HCT116 (cell line): ENCODE results near the gene SULT1A1. TPM values are rescaled to one million over a fixed set of nuclear protein-coding genes. Genes with fewer than 3 reads are reported as not detected.

Source experiments
- ATAC-seq: fragments of 200-7000 bp; cut with Tn5 transposase; 2 replicates; pipeline ENCODE4 v1.9.1; 2020; ENCODE audit warnings: mild to moderate bottlenecking, moderate library complexity
- BruUV-seq: library from RNA; stranded (reverse); fragments of 400-500 nt; replicated peaks from 2 replicates; lab custom pipeline; 2021; lab: Mats Ljungman, UMichigan
- CTCF ChIA-PET: fragments of 300-600 bp; sonication (Branson Sonifier 250); formaldehyde crosslinking; loops from one replicate; lab custom pipeline; 2021; ENCODE audit warnings: antibody characterized with exemption; lab: Charles Lee
- POLR2A ChIA-PET: fragments of 300-600, 350-600 bp; sonication (Branson Sonifier 250); formaldehyde crosslinking; loops from one replicate; lab custom pipeline; 2021; ENCODE audit warnings: antibody characterized with exemption; lab: Charles Lee
- RAD21 ChIA-PET, 2 experiments: fragments of 300-600 bp; sonication (Branson Sonifier 250); formaldehyde crosslinking; loops; one replicate each; lab custom pipeline; 2023; ENCODE audit warnings: low total read pairs in 2 of 2; ENCODE audit not compliant: uncharacterized antibody in 2 of 2, unreplicated experiment in 2 of 2, low non-redundant PET in 1 of 2; lab: Charles Lee
- DNase-seq: peaks from one replicate; pipeline ENCODE4 v3.0.0-alpha.2; 2010; ENCODE audit warnings: low read depth, low spot score
- H2AFZ ChIP-seq: fragments of 200-600 bp; shearing (Covaris generic), sonication (generic); 2 replicates; pipeline ENCODE4 v1.6.1; 2017; ENCODE audit warnings: low read depth, mixed run types, mixed read lengths, antibody characterized with exemption, low read length; ENCODE audit not compliant: poor library complexity, severe bottlenecking
- H3K27ac ChIP-seq: 2 replicates; pipeline ENCODE4 v1.5.1; 2012; ENCODE audit warnings: low read depth, low read length
- H3K27me3 ChIP-seq: fragments of 200-600 bp; sonication (generic); 2 replicates; pipeline ENCODE4 v1.6.1; 2016; ENCODE audit warnings: mixed run types, low read length, mixed read lengths; ENCODE audit not compliant: insufficient read depth
- H3K36me3 ChIP-seq, 2 experiments: fragments of 200-500 bp in 1 of 2; fragments of 200-600 bp in 1 of 2; sonication (Bioruptor generic) in 1 of 2; sonication (generic) in 1 of 2; 2 replicates each; pipeline versions ENCODE4 v1.5.1 to v1.6.1; 2014 to 2016; ENCODE audit warnings: low read length in 2 of 2, inconsistent platforms in 1 of 2, mixed read lengths in 1 of 2, mixed run types in 1 of 2; ENCODE audit not compliant: insufficient read depth in 2 of 2, control insufficient read depth in 1 of 2
- H3K4me1 ChIP-seq, 2 experiments: fragments of 200-600 bp in 1 of 2; sonication (generic) in 1 of 2; 2 replicates each; pipeline versions ENCODE4 v1.5.1 to v1.6.1; 2012 to 2017; ENCODE audit warnings: low read length in 2 of 2, inconsistent platforms in 1 of 2, mild to moderate bottlenecking in 1 of 2, mixed read lengths in 1 of 2, mixed run types in 1 of 2, moderate library complexity in 1 of 2; ENCODE audit not compliant: insufficient read depth in 2 of 2, control insufficient read depth in 1 of 2
- H3K4me2 ChIP-seq: fragments of 200-600 bp; sonication (generic); 2 replicates; pipeline ENCODE4 v1.6.1; 2017; ENCODE audit warnings: mixed run types, low read length, mixed read lengths
- H3K4me3 ChIP-seq, 2 experiments: fragments of 200-600 bp in 1 of 2; sonication (generic) in 1 of 2; replicated peaks in 1 of 2; 2 replicates each; pipeline ENCODE4 v1.5.1; 2011 to 2016; ENCODE audit warnings: low read length in 2 of 2, control low read depth in 1 of 2, low read depth in 1 of 2, mild to moderate bottlenecking in 1 of 2, mixed read lengths in 1 of 2, mixed run types in 1 of 2
- H3K79me2 ChIP-seq: fragments of 200-600 bp; sonication (generic); 2 replicates; pipeline ENCODE4 v1.6.1; 2017; ENCODE audit warnings: mild to moderate bottlenecking, mixed run types, low read length, moderate library complexity, mixed read lengths; ENCODE audit not compliant: insufficient read depth
- H3K9ac ChIP-seq: fragments of 200-600 bp; sonication (generic); 2 replicates; pipeline ENCODE4 v1.6.1; 2016; ENCODE audit warnings: low read length, mixed read lengths
- H3K9me2 ChIP-seq: fragments of 200-600 bp; sonication (generic), shearing (Covaris generic); 2 replicates; pipeline ENCODE4 v1.6.1; 2017; ENCODE audit warnings: mixed run types, mild to moderate bottlenecking, moderate library complexity; ENCODE audit not compliant: insufficient read depth
- H3K9me3 ChIP-seq, 2 experiments: fragments of 200-500 bp in 1 of 2; fragments of 200-600 bp in 1 of 2; sonication (Bioruptor generic) in 1 of 2; sonication (generic) in 1 of 2; 2 replicates each; pipeline ENCODE4 v1.6.1; 2014 to 2017; ENCODE audit warnings: low read length in 2 of 2, mixed read lengths in 2 of 2, inconsistent platforms in 1 of 2, low read depth in 1 of 2, mild to moderate bottlenecking in 1 of 2, mixed run types in 1 of 2, moderate library complexity in 1 of 2; ENCODE audit not compliant: control insufficient read depth in 1 of 2, insufficient read depth in 1 of 2
- H4K20me1 ChIP-seq: fragments of 200-600 bp; sonication (generic), shearing (Covaris generic); 2 replicates; pipeline ENCODE4 v1.6.1; 2017; ENCODE audit warnings: mixed run types, mild to moderate bottlenecking, moderate library complexity; ENCODE audit not compliant: insufficient read depth
- CBX3 ChIP-seq: IDR thresholded peaks from 2 replicates; pipeline ENCODE4 v1.6.1; 2012; ENCODE audit warnings: low read depth
- CEBPB ChIP-seq: IDR thresholded peaks from 2 replicates; pipeline ENCODE4 v1.6.1; 2012; ENCODE audit warnings: low read depth
- EGR1 ChIP-seq: IDR thresholded peaks from 2 replicates; pipeline ENCODE4 v1.6.1; 2012; ENCODE audit warnings: low read depth
- ELF1 ChIP-seq: IDR thresholded peaks from 2 replicates; pipeline ENCODE4 v1.6.1; 2012; ENCODE audit warnings: low read depth, borderline replicate concordance
- EZH2 ChIP-seq: fragments of 200-600 bp; sonication (generic); IDR thresholded peaks from 2 replicates; pipeline ENCODE4 v1.6.1; 2017; ENCODE audit warnings: antibody characterized with exemption, mixed run types
- EZH2phosphoT487 ChIP-seq: fragments of 200-600 bp; IDR thresholded peaks from 2 replicates; pipeline ENCODE4 v1.6.1; 2018; ENCODE audit warnings: antibody characterized with exemption, borderline replicate concordance
- FOSL1 ChIP-seq: IDR thresholded peaks from 2 replicates; pipeline ENCODE4 v1.6.1; 2012; ENCODE audit warnings: low read depth
- JUND ChIP-seq: IDR thresholded peaks from 2 replicates; pipeline ENCODE4 v1.6.1; 2012
- POLR2AphosphoS5 ChIP-seq: IDR thresholded peaks from 2 replicates; pipeline ENCODE4 v1.6.1; 2011; ENCODE audit warnings: mild to moderate bottlenecking, low read depth, low read length, moderate library complexity
- SIN3A ChIP-seq: IDR thresholded peaks from 2 replicates; pipeline ENCODE4 v1.6.1; 2012; ENCODE audit warnings: low read depth
- SP1 ChIP-seq: IDR thresholded peaks from 2 replicates; pipeline ENCODE4 v1.6.1; 2012; ENCODE audit warnings: low read depth
- SRF ChIP-seq: IDR thresholded peaks from 2 replicates; pipeline ENCODE4 v1.6.1; 2012; ENCODE audit warnings: low read depth
- TCF7L2 ChIP-seq: IDR thresholded peaks from 2 replicates; pipeline ENCODE4 v1.7.0; 2011; ENCODE audit warnings: borderline replicate concordance, inconsistent platforms; ENCODE audit not compliant: insufficient read depth, insufficient read length; ENCODE audit errors: extremely low read depth
- ZFX ChIP-seq: fragments of 450-650 bp; IDR thresholded peaks from 2 replicates; pipeline ENCODE4 v1.6.1; 2017
- intact Hi-C: fragments of 100-400 bp; cut with micrococcal nuclease; formaldehyde crosslinking; loops from 2 replicates; pipeline ENCODE4 v1.10.0; 2022
- total RNA-seq: library from RNA; stranded (reverse); gene quantifications from one replicate; pipeline ENCODE4 v1.2.1, GENCODE V29; 2021; ENCODE audit not compliant: unreplicated experiment
- TF ChIP-seq, protein P1 (sequence below), 3 experiments: fragments of 200-600 bp in 1 of 3; sonication (generic) in 1 of 3; IDR thresholded peaks in 2 of 3; conservative IDR thresholded peaks in 1 of 3; 2 replicates each; pipeline ENCODE4 v1.5.1; 2012 to 2017; ENCODE audit warnings: low read depth in 2 of 3, low read length in 2 of 3, antibody characterized with exemption in 1 of 3, borderline replicate concordance in 1 of 3, control low read depth in 1 of 3, mild to moderate bottlenecking in 1 of 3, mixed read lengths in 1 of 3, mixed run types in 1 of 3, moderate library complexity in 1 of 3; ENCODE audit not compliant: insufficient read depth in 1 of 3
- TF ChIP-seq, protein P2 (sequence below): IDR thresholded peaks from 2 replicates; pipeline ENCODE4 v1.6.1; 2012; ENCODE audit warnings: low read depth

The SULT1A1 gene
- total RNA-seq, 1 experiment from 2014 or later, result 23.1 TPM

DNA sequence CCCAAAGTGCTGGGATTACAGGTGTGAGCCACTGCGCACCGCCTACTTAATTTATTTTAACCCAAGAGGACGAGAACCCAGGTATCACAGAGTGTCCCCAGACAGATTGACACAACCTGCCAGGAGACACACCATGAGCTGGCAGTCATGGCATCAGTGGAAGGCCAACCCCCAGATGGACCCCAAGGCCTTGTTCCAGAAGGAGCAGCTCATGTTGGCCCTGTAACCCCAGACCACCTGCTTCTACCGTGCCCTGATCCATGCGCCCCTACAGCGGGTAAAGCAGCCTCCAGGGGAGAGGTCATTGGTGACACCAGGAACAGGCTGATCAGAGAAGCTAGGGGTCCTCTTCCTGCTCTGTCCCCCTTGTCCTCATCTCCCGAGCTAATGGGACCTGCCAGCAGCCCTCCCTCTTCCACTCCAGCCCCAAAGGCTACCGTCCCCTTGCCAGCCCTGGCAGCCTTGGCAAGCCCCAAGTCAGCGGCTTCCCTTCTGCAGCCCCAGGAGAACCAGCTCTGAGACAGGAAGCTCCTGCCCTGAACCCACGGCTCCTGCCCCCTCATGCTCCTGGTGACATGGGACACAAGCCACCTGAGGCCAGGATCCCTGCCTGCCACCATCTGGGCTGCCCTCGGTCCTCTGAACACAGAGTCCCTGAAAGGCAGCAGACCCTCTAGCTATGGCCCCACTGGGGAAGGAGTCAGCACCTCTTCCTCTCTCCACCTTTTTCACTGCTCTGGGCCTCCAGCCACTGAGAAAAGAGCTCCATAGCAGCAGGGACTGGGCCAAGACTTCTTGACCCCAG, 6.3 kb downstream of the SULT1A1 start:
- TF ChIP-seq JUND (no peak), SRF (no peak), EGR1 (no peak), CEBPB (no peak), ZFX (no peak), SIN3A (no peak), ELF1 (no peak), SP1 (no peak), CBX3 (no peak), TCF7L2 (no peak), POLR2AphosphoS5 (no peak), FOSL1 (no peak), EZH2 (no peak), EZH2phosphoT487 (no peak)
- TF ChIP-seq, protein P1, sequence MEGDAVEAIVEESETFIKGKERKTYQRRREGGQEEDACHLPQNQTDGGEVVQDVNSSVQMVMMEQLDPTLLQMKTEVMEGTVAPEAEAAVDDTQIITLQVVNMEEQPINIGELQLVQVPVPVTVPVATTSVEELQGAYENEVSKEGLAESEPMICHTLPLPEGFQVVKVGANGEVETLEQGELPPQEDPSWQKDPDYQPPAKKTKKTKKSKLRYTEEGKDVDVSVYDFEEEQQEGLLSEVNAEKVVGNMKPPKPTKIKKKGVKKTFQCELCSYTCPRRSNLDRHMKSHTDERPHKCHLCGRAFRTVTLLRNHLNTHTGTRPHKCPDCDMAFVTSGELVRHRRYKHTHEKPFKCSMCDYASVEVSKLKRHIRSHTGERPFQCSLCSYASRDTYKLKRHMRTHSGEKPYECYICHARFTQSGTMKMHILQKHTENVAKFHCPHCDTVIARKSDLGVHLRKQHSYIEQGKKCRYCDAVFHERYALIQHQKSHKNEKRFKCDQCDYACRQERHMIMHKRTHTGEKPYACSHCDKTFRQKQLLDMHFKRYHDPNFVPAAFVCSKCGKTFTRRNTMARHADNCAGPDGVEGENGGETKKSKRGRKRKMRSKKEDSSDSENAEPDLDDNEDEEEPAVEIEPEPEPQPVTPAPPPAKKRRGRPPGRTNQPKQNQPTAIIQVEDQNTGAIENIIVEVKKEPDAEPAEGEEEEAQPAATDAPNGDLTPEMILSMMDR (IDR thresholded peaks at IDR 0.05 in 2 of 3, conservative IDR thresholded peaks at IDR 0.05 in 1 of 3; ENCODE audit: borderline replicate concordance in 1 of 3, insufficient read depth in 1 of 3, low read depth in 2 of 3, low read length in 2 of 3), result no peak
- TF ChIP-seq, protein P2, sequence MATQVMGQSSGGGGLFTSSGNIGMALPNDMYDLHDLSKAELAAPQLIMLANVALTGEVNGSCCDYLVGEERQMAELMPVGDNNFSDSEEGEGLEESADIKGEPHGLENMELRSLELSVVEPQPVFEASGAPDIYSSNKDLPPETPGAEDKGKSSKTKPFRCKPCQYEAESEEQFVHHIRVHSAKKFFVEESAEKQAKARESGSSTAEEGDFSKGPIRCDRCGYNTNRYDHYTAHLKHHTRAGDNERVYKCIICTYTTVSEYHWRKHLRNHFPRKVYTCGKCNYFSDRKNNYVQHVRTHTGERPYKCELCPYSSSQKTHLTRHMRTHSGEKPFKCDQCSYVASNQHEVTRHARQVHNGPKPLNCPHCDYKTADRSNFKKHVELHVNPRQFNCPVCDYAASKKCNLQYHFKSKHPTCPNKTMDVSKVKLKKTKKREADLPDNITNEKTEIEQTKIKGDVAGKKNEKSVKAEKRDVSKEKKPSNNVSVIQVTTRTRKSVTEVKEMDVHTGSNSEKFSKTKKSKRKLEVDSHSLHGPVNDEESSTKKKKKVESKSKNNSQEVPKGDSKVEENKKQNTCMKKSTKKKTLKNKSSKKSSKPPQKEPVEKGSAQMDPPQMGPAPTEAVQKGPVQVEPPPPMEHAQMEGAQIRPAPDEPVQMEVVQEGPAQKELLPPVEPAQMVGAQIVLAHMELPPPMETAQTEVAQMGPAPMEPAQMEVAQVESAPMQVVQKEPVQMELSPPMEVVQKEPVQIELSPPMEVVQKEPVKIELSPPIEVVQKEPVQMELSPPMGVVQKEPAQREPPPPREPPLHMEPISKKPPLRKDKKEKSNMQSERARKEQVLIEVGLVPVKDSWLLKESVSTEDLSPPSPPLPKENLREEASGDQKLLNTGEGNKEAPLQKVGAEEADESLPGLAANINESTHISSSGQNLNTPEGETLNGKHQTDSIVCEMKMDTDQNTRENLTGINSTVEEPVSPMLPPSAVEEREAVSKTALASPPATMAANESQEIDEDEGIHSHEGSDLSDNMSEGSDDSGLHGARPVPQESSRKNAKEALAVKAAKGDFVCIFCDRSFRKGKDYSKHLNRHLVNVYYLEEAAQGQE, result no peak
- ChIA-PET POLR2A (no interaction called here), CTCF (no interaction called here), RAD21 (no interaction called here)
- no peaks in the 10 kb centered on the region for H3K9me2 ChIP-seq
- H3K4me1 ChIP-seq, result no peaks in the 10 kb centered on the region
- no peak overlapping the region for H3K9ac ChIP-seq
- no peaks in the 10 kb centered on the region for H4K20me1 ChIP-seq
- intact Hi-C loops, result no loop called here
- H3K9me3 ChIP-seq, result no peaks in the 10 kb centered on the region
- H3K79me2 ChIP-seq, result no peaks in the 10 kb centered on the region
- H3K4me2 ChIP-seq, result no peak overlapping the region
- H3K27ac ChIP-seq, result no peak overlapping the region
- no peak for DNase-seq
- no TSS peak for BruUV-seq
- no peak overlapping the region for H3K4me3 ChIP-seq
- no peaks in the 10 kb centered on the region; a peak in 1 of 4 replicates for H3K36me3 ChIP-seq
- no peak for ATAC-seq
- no peaks in the 10 kb centered on the region for H3K27me3 ChIP-seq
- no peak overlapping the region for H2AFZ ChIP-seq
